MCF 10A (cell line): ENCODE measurements around the gene RNF31. TPM values are rescaled to one million over a fixed set of nuclear protein-coding genes. Genes with fewer than 3 reads are reported as not detected.

Source experiments
- BruUV-seq: library from RNA; stranded (reverse); fragments of 400-500 nt; replicated peaks from 2 replicates; lab custom pipeline; 2021; lab: Mats Ljungman, UMichigan
- CTCF ChIA-PET: fragments of 300-600 bp; sonication (Branson Sonifier 250); formaldehyde crosslinking; extraction: SDS; loops from one replicate; lab custom pipeline; 2021; ENCODE audit warnings: antibody characterized with exemption, inconsistent platforms; lab: Yijun Ruan, JAX
- POLR2A ChIA-PET: fragments of 300-600, 350-650 bp; sonication (Branson Sonifier 250); formaldehyde crosslinking; extraction: SDS; loops from one replicate; lab custom pipeline; 2020; ENCODE audit warnings: antibody characterized with exemption, inconsistent platforms; lab: Yijun Ruan, JAX
- DNase-seq: peaks from one replicate; pipeline ENCODE4 v3.0.0-alpha.2; 2018; ENCODE audit not compliant: unreplicated experiment
- H3K27ac Mint-ChIP-seq: one replicate; pipeline ENCODE4 v1.8.0; 2022; ENCODE audit warnings: mild to moderate bottlenecking, low read depth, mixed read lengths; ENCODE audit not compliant: unreplicated experiment
- H3K27me3 Mint-ChIP-seq: one replicate; pipeline ENCODE4 v1.8.0; 2022; ENCODE audit warnings: mixed read lengths; ENCODE audit not compliant: insufficient read depth, unreplicated experiment
- H3K36me3 Mint-ChIP-seq: one replicate; pipeline ENCODE4 v1.8.0; 2022; ENCODE audit warnings: mild to moderate bottlenecking, moderate library complexity, mixed read lengths; ENCODE audit not compliant: insufficient read depth, unreplicated experiment
- H3K4me1 Mint-ChIP-seq: one replicate; pipeline ENCODE4 v1.8.0; 2022; ENCODE audit warnings: mixed read lengths; ENCODE audit not compliant: insufficient read depth, unreplicated experiment
- H3K4me3 Mint-ChIP-seq: one replicate; pipeline ENCODE4 v1.8.0; 2022; ENCODE audit warnings: mild to moderate bottlenecking, moderate library complexity, mixed read lengths; ENCODE audit not compliant: unreplicated experiment
- H3K9me3 Mint-ChIP-seq: one replicate; pipeline ENCODE4 v1.8.0; 2022; ENCODE audit warnings: mixed read lengths; ENCODE audit not compliant: unreplicated experiment
- CTCF ChIP-seq: fragments of 200-600 bp; IDR thresholded peaks from one replicate; pipeline ENCODE4 v1.8.0; 2022; ENCODE audit warnings: antibody characterized with exemption, mild to moderate bottlenecking; ENCODE audit not compliant: unreplicated experiment
- intact Hi-C: fragments of 100-400 bp; cut with micrococcal nuclease; formaldehyde crosslinking; loops from 2 replicates; pipeline ENCODE4 v1.14.1; 2022
- total RNA-seq: library from RNA; stranded (reverse); gene quantifications from 2 replicates; pipeline ENCODE4 v1.2.3, GENCODE V29; 2022

The RNF31 gene
- total RNA-seq, 1 experiment from 2014 or later = 67.4 TPM

GRCh38 chr14:24117179-24117578, 30.1 kb upstream of the RNF31 start:
- no peaks in the 10 kb centered on the region for H3K9me3 Mint-ChIP-seq
- H3K36me3 Mint-ChIP-seq = peaks cover 59% of the 10 kb centered on the region
- H3K4me1 Mint-ChIP-seq = peaks cover 9% of the 10 kb centered on the region
- no peak for DNase-seq
- H3K27ac Mint-ChIP-seq = no peak overlapping the region
- BruUV-seq = no TSS peak
- H3K27me3 Mint-ChIP-seq = no peaks in the 10 kb centered on the region
- CTCF ChIA-PET = interaction anchor here (0.6 to 1.8 kb wide), 7 partner anchors 8 to 84 kb away, joined by 3 to 5 read pairs (median 3); partner anchors contain the start of gene IRF9
- intact Hi-C loops = no loop called here
- POLR2A ChIA-PET = interaction anchor here (3.6 to 6.6 kb wide), 3 partner anchors 9 to 31 kb away, joined by 40 to 252 read pairs (median 114); partner anchors contain the start of genes EMC9, FITM1, PSME1 and PSME2
- no peak for TF ChIP-seq CTCF
- H3K4me3 Mint-ChIP-seq = no peak overlapping the region

GRCh38 chr14:24119691-24120090, 27.6 kb upstream of the RNF31 start:
- no peaks in the 10 kb centered on the region for H3K27me3 Mint-ChIP-seq
- intact Hi-C loops = no loop called here
- H3K4me1 Mint-ChIP-seq = peaks cover 9% of the 10 kb centered on the region
- CTCF ChIA-PET = interaction anchor here (0.5 to 1.7 kb wide), 4 partner anchors 12 to 177 kb away, joined by 3 to 4 read pairs (median 4); no protein-coding TSS in a partner anchor
- BruUV-seq = no TSS peak
- H3K27ac Mint-ChIP-seq = no peak overlapping the region
- POLR2A ChIA-PET = interaction anchor here (6.6 kb wide), 1 partner anchor 17 kb away, joined by 252 read pairs; the partner anchor contains the start of genes EMC9, FITM1 and PSME1
- H3K9me3 Mint-ChIP-seq = no peaks in the 10 kb centered on the region
- TF ChIP-seq CTCF = no peak
- no peak for DNase-seq
- H3K36me3 Mint-ChIP-seq = peaks cover 61% of the 10 kb centered on the region
- H3K4me3 Mint-ChIP-seq = no peak overlapping the region

GRCh38 chr14:24121210-24121609, 26.1 kb upstream of the RNF31 start:
- H3K36me3 Mint-ChIP-seq = peaks cover 57% of the 10 kb centered on the region

GRCh38 chr14:24122416-24122815, 24.9 kb upstream of the RNF31 start:
- no peaks in the 10 kb centered on the region for H3K27me3 Mint-ChIP-seq
- H3K27ac Mint-ChIP-seq = no peak overlapping the region
- TF ChIP-seq CTCF = no peak
- H3K4me1 Mint-ChIP-seq = no peaks in the 10 kb centered on the region
- CTCF ChIA-PET = no interaction called here
- intact Hi-C loops = no loop called here
- no peak for DNase-seq
- POLR2A ChIA-PET = interaction anchor here (1.2 to 1.6 kb wide), 2 partner anchors 19 to 39 kb away, joined by 5 to 8 read pairs; partner anchors contain the start of genes EMC9 and IRF9
- no peaks in the 10 kb centered on the region for H3K9me3 Mint-ChIP-seq
- H3K36me3 Mint-ChIP-seq = peaks cover 51% of the 10 kb centered on the region
- H3K4me3 Mint-ChIP-seq = no peak overlapping the region
- BruUV-seq = no TSS peak

More at GRCh38 chr14:24121210-24121609, 26.1 kb upstream of the RNF31 start:
- no peak for DNase-seq
- TF ChIP-seq CTCF = no peak
- no TSS peak for BruUV-seq
- no peaks in the 10 kb centered on the region for H3K9me3 Mint-ChIP-seq
- POLR2A ChIA-PET = interaction anchor here (0.5 to 1.2 kb wide), 2 partner anchors 40 to 74 kb away, joined by 3 to 5 read pairs; partner anchors contain the start of genes IRF9 and TM9SF1
- H3K4me1 Mint-ChIP-seq = no peaks in the 10 kb centered on the region
- no peak overlapping the region for H3K4me3 Mint-ChIP-seq
- H3K27me3 Mint-ChIP-seq = no peaks in the 10 kb centered on the region
- no peak overlapping the region for H3K27ac Mint-ChIP-seq
- CTCF ChIA-PET = no interaction called here
- intact Hi-C loops = no loop called here
